AG08396 (cell line): ENCODE data around the gene PNPLA2.

ENCODE experiments used
- DNase-seq: peaks from one replicate; pipeline ENCODE4 v3.0.0; 2012; ENCODE audit warnings: low spot score, mixed read lengths

The PNPLA2 gene

DNA sequence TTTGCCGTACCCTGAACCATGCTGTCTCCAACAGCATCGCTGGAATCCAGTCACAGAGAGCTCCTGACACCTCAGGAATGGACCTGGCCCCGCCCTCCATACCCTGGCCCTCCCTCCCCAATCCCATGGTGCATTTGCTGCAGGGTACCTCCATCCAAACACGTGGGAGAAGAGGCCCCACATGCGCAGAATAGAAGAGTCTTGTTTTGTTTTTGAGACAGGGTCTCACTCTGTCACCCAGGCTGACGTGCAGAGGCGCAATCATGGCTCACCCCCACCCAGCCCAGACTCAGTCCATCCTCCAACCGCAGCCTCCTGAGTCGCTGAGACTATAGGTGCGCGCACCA is 2.3 kb upstream of the PNPLA2 start:
- DNase-seq = no peak

DNA sequence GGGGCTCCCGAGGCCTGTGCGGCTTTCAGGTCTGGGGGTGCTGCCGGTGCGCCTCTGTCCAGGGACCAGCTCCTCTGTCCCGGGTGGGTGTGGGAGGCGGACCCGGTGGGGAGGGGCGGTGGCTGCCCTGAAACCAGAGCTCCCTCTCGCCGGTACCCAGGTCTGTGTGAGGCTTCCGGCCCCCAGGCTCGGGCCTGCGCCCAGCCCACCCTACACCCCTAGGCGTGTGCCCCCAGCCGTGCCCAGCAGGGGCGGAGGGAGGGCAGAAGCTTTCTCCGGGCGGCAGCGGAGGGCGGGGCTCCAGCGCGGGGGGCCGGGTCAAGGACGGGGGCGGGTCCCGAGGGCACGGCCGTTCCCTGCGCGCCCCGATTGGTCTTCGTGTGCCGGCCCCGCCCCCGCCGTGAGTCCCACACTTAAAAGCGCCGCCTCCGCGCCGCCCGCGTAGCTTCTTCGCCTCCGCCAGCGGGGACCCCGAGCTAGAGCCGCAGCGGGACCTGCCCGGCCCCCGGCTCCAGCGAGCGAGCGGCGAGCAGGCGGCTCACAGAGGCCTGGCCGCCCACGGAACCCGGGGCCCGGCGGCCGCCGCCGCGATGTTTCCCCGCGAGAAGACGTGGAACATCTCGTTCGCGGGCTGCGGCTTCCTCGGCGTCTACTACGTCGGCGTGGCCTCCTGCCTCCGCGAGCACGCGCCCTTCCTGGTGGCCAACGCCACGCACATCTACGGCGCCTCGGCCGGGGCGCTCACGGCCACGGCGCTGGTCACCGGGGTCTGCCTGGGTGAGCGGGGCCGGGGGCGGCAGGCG is 616 bp downstream of the PNPLA2 start:
- peak; percentile 96 for DNase-seq

DNA sequence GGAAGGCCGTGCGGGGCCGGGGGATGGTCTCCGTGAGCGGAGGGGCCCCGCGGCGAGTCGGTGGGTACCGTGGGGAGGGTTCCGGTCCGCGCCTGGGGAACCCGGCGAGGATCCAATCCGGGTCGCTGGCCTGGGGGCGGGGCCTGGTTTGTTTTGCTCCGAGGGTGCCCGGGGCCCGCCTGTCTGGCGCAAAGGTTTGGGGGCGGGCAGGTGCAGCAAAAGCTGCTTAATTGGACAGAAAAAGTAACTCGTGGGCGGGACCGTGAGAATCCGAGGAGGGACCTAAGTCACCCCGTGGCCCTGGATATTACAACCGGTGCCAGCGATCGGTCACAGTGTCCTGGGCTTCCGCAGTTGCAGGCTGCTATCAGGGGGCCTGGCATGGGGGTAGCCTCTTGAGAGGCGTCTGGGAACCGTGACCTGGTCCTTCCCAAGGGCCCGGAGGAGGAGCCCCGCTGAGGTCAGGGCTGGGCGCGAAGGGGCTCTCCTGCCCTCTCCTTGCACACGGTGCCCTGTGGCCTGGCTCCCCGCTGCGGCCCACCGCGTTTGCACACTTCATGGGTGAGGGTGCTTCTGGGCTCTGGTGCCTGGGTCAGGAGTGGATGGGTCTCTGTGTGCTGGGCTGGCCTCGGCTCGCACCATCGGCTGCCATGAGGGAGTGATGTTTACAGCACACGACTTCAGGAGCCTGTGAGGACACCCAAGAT is 1.4 kb downstream of the PNPLA2 start:
- DNase-seq = peak; percentile 80

DNA sequence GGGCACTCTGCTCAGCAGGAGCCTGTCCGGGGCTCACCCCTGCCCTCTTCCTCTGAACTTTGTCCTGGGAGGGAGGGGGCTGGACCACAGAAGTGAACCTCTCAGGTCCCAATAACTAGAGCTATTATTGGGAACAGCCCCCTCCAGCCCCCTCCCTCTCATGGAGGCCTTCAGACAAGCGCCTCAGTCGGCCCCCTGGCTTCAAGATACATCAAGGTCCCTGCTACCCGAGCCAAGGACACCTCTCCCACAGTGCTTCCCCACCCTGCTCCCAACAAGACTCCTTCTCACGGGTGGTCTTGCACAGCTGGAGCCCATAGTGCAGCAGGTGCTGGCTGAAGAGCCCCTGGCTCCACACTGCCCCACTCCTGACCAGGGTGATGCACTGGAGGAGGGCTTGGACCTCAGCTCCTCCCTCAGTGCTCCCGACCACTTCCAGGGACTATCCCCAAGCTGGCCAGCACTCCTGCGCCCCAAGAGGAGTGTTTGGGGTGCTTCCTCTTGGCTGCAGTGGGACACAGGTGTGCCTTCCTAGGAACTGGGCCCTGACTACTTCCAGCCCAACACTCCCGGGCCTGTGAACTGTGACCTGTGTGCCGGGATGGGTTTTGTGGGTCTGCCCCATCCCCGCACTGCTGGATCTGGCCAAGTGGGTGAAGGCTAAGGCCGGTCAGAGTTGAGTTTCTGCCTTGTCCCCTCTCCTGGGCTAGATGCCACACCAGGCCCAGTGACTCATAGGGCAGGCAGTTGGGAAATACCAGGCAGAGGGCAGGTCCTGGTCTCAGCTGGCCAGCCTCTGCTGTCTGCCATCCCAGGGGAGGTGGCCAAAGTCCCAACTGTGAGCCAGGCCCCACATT is 2.2 kb downstream of the PNPLA2 start:
- peak; percentile 92 for DNase-seq

DNA sequence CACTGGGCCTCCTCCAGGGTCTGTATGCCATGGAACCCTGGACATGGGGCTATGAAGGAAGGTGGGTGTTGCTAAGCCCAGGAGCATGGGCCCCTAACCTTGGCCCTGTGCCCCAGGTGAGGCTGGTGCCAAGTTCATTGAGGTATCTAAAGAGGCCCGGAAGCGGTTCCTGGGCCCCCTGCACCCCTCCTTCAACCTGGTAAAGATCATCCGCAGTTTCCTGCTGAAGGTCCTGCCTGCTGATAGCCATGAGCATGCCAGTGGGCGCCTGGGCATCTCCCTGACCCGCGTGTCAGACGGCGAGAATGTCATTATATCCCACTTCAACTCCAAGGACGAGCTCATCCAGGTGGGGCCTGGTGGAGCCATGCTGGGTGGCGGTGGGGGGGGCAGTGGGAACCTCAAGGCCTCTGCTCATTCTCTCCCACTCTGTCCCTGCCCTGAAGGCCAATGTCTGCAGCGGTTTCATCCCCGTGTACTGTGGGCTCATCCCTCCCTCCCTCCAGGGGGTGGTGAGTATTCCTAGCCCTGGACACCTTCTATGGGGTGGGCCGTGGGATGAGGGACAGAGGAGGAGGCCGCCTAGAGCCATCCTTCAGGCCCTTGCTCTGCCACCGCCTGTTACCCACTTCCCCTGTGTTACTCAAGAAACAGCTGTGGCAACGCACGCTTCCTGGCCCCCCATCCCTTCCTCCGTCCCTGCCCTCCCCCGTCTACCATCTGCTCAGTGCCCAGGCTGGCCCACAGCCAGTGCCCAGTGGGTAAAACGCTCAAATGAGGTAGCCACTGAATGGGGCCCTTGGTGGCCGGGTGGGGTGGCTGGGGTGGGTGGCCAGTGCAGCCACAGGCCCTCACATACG is 3.0 kb downstream of the PNPLA2 start:
- DNase-seq = no peak

DNA sequence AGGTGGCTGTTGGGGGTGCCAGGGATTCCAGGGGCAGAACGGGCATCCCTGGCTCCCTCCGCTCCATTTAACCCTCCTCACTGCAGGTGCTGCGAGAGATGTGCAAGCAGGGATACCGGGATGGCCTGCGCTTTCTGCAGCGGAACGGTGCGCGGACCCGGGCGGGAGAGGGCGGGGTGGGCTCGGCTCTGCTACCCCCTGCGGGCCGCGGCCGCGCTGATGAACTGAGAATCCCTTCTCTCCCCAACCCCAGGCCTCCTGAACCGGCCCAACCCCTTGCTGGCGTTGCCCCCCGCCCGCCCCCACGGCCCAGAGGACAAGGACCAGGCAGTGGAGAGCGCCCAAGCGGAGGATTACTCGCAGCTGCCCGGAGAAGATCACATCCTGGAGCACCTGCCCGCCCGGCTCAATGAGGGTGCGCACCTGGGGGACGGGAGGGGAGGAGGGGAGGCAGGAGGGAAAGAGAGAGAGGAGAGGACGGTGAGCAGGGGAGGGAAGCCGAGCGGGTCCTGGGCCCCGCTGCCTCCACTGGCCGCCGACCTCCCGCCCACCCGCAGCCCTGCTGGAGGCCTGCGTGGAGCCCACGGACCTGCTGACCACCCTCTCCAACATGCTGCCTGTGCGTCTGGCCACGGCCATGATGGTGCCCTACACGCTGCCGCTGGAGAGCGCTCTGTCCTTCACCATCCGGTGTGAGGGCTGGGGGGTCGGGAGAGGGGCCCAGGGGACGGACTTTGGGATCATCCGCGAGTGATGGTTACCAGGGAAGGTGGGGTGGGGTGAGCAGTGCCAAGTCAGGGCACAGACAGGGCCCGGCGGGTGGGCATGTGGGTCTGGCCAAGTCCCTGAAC is 5.0 kb downstream of the PNPLA2 start:
- DNase-seq = no peak

DNA sequence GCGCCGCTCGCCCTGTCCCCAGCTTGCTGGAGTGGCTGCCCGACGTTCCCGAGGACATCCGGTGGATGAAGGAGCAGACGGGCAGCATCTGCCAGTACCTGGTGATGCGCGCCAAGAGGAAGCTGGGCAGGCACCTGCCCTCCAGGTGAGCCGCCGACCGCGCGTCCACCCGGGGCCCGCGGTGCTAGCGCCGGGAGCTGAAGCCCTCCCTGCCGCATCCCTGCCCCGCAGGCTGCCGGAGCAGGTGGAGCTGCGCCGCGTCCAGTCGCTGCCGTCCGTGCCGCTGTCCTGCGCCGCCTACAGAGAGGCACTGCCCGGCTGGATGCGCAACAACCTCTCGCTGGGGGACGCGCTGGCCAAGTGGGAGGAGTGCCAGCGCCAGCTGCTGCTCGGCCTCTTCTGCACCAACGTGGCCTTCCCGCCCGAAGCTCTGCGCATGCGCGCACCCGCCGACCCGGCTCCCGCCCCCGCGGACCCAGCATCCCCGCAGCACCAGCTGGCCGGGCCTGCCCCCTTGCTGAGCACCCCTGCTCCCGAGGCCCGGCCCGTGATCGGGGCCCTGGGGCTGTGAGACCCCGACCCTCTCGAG is 5.7 kb downstream of the PNPLA2 start:
- no peak for DNase-seq

DNA sequence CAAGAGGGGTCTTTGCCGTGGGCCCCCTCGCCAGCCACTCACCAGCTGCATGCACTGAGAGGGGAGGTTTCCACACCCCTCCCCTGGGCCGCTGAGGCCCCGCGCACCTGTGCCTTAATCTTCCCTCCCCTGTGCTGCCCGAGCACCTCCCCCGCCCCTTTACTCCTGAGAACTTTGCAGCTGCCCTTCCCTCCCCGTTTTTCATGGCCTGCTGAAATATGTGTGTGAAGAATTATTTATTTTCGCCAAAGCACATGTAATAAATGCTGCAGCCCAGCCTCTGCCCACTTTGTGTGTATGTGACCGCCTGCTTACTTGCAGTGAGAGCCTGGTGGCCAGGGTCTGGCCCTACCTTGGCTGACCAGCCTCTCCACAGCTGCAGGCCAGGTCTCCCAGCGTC is 6.2 kb downstream of the PNPLA2 start:
- no peak for DNase-seq

DNA sequence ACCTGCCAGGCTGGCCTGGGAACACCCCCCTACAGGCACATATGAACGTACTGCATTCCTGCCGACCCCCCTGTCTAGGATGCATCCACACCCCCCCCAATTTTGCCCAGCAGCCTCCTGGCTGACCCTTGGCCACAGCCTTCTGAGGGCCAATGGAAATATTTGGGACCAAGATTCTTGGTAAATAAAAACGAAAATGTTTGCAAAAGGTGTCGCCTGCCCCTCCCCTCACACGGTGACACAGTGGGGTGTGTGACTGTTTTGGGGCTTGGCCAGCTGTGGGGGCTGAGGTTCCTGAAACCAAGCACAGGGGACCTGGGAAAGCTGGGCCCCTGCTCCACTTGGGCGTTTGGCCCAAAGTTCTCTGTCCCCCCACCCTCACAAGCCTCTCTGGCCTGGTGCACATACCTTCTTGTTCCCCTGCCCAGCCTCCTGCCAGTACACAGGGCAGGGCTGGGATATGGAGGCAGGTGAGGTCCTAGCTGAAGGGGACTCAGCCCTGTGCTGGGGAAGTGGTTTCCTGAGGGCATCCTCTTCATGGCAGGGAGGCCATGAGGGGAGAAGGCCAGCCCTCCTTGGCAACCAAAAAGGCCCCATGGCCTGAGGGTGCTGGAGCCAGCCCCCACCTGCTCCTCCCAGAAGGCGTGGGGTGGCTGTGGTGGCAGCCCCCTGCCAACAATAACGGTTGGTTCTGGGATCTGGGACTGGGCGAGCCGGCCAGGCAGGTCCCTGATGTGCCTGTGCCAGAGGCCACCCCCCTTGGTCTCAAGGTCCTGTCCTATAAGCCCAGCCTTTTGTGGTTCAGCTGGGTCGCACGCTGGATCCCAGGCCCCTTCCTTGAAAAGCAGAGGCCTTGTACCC is 6.9 kb downstream of the PNPLA2 start:
- DNase-seq = no peak

DNA sequence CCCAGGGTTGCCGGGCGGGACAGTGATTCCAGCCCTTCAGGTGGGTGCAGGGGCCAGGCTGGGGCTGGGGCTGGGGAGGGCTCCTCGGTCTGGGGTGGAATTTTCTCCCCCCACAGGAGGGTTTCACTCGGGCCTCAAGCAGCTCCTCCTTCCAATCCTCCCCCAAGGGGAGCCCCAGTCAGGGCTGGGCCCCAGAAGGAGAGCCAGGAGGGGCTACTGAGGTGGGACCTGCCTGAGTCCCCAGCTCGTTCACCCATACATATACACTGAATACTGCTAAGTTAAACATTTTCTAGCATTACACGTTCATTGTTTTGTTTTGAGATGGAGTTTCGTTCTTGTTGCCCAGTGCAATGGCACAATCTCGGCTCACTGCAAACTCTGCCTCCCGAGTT is 7.5 kb downstream of the PNPLA2 start:
- no peak for DNase-seq

DNA sequence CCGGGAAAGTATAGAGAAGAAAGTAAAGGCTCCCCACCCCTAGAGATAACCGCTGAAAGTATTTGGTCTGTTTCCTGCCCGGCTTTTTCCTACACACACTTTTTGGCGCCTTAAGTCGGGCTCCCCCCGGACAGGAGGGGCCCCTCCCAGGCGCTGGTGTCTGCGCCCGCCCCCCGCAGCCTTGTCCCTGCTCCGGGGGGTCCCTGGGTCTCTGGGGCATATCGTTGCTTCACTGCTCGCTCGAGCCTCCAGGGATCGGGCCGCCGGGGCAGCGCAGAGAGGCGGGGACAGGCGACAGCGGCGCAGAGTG is 8.1 kb downstream of the PNPLA2 start:
- DNase-seq = no peak

DNA sequence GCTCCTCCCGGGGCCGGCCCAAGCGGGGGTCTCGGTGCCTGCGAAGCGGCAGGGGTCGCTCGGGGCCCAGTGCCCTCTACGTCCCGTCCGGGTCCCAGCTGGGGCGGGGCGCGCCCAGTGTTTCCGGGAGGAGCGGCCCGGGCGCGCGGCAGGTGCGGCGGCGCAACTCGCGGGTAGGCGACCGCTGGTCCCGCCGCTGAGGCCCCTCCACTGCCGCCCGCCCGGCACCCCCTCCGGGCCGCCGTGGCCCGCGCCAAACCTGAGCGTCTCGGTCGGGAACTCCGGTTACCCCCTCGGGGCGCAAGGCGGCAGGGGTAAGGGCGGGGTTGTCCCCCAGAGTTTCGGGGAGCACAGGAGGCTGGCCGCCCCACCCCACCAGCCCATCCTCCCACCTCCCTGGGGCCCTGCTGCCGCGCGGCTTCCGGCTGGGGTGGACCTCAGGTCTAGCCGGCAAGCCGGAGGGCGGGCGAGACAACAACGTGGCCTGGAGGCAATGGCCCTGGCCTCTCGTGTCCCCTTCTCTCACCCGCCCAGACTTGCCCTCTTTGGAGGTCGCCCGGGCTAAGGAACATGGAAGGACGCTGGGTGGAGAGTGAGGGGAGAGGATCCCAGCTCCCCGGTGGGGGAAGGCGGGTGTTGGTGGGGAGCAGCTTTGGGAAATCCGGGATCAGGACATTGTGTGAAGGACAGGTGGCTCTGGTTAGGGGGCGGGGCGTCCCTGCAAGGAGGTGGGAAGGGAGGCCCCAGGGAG is 8.6 kb downstream of the PNPLA2 start:
- no peak for DNase-seq

DNA sequence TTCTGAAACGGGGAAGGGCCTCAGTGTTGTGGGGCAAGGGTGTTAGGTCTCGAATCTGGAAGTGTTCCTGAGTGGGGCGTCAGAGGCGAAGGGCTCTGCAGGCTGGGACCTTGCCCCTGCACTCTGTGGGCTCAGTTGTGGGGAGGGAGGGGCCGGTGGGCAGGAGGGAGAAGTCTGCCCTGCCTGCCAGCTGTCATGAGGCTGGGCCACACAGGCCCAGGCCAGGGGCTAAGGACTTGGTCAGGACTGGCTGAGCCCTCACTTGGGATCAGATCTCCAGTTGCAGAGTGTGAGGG is 9.1 kb downstream of the PNPLA2 start, which contains the start of gene CRACR2B:
TSS of gene CRACR2B (plus strand) at position 23 of the 296 bp plus-strand sequence. CDS start 689 bp downstream, outside the sequence.
- DNase-seq = no peak

DNA sequence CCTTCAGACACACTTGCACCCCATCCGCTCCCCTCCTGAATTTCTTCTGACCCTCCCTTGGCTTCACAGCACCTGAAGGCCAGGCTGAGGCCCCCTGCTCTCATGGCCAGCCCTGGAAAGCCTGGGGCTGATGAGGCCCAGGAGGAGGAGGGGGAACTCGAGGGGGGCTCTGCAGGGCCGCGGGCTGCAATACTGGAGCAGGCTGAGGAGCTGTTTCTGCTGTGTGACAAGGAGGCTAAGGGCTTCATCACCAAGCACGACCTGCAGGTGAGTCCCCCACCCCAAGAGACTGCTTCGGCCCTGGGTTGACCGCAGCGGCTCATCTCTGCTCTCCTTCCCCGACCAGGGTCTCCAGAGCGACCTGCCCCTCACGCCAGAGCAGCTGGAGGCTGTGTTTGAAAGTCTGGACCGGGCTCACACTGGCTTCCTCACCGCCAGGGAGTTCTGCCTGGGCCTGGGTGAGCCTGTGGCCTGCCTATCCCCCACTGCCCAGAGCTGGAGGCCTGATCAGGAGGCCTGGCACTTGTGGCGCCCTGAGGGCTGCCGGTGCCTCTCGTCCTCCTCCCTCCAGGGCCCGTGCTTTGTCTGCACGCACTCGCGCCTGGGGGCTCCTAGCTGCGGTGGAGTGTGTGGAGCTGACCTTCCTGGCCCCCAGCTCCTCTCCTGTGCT is 9.9 kb downstream of the PNPLA2 start:
- DNase-seq = no peak

DNA sequence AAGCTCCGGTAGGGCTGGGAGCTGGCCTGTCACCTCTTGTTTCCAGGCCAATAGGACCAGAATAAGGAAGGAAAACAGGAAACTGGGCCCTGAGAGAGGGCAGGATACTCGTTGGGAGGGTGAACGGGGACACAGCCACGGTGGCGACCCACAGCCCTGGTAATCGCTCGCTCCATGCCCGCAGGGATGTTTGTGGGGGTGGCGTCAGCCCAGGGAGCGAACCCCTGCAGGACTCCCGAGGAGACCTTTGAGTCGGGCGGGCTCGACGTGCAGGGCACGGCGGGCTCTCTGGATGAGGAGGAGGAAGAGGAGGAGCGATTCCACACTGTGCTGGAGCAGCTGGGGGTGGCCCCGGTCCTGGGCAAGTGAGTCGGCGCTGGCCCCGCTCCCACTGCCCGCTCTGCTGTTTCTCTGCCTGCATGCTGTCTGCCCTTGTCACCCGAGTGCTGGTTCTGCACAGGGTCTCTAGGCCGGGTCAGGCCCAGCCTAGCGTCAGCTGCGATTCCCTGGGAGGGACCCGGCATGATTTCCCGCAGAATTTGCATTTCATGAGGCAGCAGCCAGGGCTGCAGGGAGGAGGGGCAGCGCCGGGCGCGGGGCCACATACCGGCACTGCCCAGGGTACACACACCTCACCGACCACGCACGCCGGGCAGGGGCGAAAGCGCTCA is 10.6 kb downstream of the PNPLA2 start:
- no peak for DNase-seq

DNA sequence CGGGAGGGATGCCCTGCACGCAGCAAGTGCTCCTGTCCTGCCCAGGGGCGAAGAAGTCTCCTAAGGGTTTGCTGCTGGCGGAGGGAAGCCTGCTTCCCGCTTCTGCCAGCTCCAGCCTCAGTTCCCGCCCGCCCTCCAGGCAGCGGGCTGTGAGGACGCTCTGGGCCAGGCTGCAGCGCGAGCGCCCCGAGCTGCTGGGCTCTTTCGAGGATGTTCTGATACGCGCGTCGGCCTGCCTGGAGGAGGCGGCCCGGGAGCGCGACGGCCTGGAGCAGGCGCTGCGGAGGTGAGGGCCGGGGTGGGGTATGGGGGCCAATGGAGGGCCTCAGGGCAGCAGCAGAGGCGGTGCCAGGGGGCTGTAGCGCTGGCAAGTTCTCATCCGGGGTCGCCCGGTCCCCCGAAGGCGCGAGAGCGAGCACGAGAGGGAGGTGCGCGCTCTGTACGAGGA is 11.2 kb downstream of the PNPLA2 start:
- no peak for DNase-seq

DNA sequence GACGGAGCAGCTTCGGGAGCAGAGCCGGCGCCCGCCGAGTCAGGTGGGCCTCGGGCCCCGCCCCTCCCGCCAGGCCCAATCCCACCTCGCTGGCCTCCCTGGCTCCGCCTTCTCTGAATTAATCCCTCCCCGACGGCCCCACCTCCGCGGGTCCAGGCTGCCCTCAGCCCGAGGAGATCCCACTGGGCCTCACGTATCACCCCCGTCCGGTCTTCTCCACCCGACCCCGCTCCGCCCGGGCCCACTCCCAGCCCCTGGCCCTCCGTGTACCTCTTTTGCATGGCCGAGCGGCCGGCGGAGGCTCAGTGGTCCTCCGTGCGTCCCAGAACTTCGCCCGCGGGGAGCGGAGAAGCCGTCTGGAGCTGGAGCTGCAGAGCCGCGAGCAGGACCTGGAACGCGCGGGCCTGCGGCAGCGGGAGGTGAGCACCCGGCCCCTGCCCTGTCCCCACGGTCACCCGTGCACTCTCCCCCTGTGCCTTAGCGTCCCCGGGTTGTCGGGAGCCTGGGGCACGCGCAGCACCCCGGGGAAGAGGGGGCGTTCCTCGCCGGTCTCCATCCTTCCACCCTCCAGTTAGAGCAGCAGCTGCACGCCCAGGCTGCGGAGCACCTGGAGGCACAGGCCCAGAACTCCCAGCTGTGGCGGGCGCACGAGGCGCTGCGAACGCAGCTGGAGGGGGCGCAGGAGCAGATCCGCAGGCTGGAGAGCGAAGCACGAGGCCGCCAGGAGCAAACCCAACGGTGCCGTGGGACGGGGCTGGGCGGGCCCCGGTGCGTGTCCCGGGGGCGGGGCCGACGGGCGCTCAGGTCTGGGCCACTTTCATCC is 11.8 kb downstream of the PNPLA2 start:
- DNase-seq = peak; percentile 73
